ENCODE measurements around the gene ELF1.

- TF ChIP-seq, protein P1, sequence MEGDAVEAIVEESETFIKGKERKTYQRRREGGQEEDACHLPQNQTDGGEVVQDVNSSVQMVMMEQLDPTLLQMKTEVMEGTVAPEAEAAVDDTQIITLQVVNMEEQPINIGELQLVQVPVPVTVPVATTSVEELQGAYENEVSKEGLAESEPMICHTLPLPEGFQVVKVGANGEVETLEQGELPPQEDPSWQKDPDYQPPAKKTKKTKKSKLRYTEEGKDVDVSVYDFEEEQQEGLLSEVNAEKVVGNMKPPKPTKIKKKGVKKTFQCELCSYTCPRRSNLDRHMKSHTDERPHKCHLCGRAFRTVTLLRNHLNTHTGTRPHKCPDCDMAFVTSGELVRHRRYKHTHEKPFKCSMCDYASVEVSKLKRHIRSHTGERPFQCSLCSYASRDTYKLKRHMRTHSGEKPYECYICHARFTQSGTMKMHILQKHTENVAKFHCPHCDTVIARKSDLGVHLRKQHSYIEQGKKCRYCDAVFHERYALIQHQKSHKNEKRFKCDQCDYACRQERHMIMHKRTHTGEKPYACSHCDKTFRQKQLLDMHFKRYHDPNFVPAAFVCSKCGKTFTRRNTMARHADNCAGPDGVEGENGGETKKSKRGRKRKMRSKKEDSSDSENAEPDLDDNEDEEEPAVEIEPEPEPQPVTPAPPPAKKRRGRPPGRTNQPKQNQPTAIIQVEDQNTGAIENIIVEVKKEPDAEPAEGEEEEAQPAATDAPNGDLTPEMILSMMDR (IDR thresholded peaks at IDR 0.05) = no peak
- TF ChIP-seq SIN3A (IDR thresholded peaks at IDR 0.05; ENCODE audit: borderline replicate concordance, insufficient read depth, low read depth, low read length) = no peak
- no peak for TF ChIP-seq POLR2AphosphoS5 (IDR thresholded peaks at IDR 0.05; ENCODE audit: low read depth, low read length)
- TF ChIP-seq REST (IDR thresholded peaks at IDR 0.05; ENCODE audit: insufficient read depth in 1 of 2, low read depth in 2 of 2, low read length in 1 of 2) = no peak
- no peak for TF ChIP-seq TCF7L2 (IDR thresholded peaks at IDR 0.05; ENCODE audit: low read depth, low read length)
Measured at GRCh38 chr13:41026788-41027187, 7.7 kb upstream of the ELF1 start.

Data from Panc1 (cell line).